ENCODE data around the gene MYH15.

GRCh38 chr3:108377384-108377783 lies 133.0 kb downstream of the MYH15 start:
- no peak for TF ChIP-seq CTCF (IDR thresholded peaks at IDR 0.05)
- TF ChIP-seq POLR2AphosphoS5 (IDR thresholded peaks at IDR 0.05; ENCODE audit: low read depth, low read length): no peak
- no peak for TF ChIP-seq TCF7L2 (IDR thresholded peaks at IDR 0.05; ENCODE audit: low read depth, low read length)
- no peak for TF ChIP-seq REST (IDR thresholded peaks at IDR 0.05; ENCODE audit: insufficient read depth in 1 of 2, low read depth in 2 of 2, low read length in 1 of 2)
- no peak for TF ChIP-seq SIN3A (IDR thresholded peaks at IDR 0.05; ENCODE audit: borderline replicate concordance, insufficient read depth, low read depth, low read length)
